Measurements from ENCODE around the gene SLFN12L.

DNA sequence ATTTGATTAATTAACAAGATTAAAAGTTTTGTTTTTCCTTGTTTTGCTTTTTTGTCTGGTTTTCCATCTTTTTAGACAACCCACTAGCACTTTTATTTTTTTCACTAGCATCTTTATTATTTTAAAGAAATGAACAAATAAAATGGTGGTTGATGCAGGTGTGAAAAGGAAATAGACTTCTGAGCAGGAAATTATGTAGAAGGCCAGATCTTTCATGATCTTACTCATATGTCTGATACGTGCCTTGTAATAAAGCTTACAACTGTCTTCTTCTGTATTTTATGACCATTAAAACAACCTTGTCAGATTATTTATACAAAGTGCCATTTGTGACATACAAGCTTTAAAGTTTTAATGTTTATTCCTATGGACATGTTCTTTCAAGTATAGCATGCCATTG, 6.3 kb downstream of the SLFN12L start:
- TF ChIP-seq, protein P1, sequence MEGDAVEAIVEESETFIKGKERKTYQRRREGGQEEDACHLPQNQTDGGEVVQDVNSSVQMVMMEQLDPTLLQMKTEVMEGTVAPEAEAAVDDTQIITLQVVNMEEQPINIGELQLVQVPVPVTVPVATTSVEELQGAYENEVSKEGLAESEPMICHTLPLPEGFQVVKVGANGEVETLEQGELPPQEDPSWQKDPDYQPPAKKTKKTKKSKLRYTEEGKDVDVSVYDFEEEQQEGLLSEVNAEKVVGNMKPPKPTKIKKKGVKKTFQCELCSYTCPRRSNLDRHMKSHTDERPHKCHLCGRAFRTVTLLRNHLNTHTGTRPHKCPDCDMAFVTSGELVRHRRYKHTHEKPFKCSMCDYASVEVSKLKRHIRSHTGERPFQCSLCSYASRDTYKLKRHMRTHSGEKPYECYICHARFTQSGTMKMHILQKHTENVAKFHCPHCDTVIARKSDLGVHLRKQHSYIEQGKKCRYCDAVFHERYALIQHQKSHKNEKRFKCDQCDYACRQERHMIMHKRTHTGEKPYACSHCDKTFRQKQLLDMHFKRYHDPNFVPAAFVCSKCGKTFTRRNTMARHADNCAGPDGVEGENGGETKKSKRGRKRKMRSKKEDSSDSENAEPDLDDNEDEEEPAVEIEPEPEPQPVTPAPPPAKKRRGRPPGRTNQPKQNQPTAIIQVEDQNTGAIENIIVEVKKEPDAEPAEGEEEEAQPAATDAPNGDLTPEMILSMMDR (IDR thresholded peaks at IDR 0.05; ENCODE audit: low read depth, low read length), result no peak
- no peak for TF ChIP-seq EZH2phosphoT487 (IDR thresholded peaks at IDR 0.05; ENCODE audit: low read depth)
